NOMO-1 (cell line): ENCODE measurements around the gene TNFSF9.
"Not testable (repeated sequence)": the region's sequence is repeated elsewhere in the genome, so short reads cannot be mapped to it uniquely, and the experiment has no call there.

Experiments used
- DNase-seq, 2 experiments: peaks; one replicate each; lab custom pipeline; 2025; ENCODE audit not compliant: unreplicated experiment in 2 of 2; lab: John Stamatoyannopoulos, UW

TNFSF9 gene

DNA sequence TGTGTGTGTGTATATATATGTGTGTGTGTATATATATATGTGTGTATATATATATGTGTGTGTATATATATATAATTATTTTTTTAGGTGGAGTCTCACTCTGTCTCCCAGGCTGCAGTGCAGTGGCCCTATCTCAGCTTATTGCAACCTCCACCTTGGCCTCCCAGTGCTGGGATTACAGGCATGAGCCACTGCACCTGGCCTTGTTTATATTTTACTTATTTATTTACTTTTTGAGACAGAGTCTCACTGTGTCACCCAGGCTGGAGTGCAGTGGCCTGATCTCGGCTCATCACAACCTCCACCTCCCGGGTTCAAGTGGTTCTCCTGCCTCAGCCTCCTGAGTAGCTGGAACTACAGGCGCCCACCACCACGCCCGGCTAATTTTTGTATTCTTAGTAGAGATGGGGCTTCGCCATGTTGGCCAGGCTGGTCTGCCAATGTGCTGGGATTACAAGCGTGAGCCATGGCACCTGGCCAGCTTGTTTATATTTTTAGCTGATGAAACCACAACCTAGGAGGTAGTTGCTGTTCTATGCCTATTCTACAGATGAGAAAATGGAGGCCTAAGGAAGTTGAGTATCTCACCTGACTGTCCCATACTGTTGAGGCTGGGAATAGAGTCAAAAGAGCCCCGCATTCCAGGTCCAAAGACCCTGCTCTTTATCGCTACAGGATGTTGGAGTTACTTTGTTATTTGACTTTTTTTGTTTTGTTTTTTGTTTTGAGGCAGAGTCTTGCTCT lies 22.6 kb upstream of the TNFSF9 start:
- not testable (repeated sequence) for DNase-seq

DNA sequence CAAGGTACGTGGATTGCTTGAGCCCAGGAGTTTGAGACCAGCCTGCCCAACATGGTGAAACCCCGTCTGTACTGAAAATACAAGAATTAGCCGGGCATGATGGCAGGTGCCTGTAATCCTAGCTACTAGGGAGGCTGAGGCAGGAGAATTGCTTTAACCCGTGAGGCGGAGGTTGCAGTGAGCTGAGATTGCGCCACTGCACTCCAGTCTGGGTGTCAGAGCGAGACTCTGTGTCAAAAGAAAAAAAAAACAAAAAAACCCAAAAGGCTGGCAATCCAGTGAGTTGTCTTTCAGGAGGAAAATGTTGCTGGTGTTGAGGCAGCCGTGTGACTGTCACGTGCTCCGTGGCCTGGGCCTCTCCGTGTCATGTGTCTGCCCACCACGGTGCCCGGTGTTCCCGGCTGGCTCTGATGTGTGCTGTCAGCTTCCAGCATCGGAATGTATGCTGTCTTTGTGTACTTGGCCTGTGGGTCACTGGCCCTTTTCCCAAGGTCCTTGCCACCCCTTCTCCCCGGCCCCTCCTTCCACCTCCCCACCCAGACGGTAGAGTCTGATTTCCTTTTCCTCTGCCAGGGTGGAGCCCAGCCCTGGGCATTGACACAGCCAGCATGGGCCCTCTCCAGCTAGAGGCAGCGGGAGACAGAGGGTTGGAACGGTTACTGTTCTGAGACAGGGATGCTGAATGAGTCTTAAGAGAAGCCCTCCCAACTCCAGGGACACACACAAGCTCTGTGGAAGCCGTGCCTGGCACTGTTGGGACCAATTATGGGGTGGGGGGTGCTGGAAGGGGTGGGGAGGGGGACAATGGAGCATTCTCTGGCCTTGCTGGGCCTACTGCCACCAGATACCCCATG lies 21.5 kb upstream of the TNFSF9 start:
- DNase-seq, result no peak

DNA sequence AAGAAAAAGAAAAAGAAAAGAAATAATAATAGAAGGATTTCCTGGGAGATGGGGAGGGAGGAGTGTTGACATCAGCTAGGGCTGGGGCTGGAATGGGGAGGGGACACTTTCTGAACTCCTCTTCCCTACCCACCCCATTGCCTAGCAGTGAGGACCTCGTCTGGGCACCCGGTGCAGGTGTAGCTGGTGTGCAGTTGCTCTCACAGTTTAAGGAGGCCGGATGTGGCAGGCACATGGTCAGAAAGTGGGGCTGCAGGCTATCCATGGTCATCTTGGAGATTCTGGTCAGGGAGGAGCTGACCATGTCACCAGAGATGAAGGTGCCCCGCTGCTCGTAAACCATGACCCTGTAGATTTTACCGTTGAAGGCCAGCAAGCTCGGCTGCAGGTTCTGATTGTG lies 20.2 kb upstream of the TNFSF9 start:
- no peak for DNase-seq

DNA sequence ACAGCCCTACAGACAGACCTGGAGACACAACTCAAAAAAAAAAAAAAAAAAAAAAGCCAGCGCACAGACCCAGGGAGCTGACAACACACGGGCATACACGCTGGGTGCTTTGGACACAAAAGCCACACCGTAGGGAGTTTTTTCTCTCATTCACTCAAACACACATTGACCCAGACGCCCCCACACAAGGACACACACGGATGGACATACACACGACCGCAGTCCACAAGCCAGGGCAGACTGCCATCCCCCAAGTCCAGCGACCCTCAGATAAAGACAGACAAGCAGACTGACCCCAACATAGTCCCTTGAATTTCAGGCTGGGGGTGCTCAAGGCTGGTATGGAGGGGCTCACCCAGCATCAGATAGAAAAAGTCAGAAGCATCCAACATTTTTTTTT lies 16.7 kb upstream of the TNFSF9 start:
- no peak for DNase-seq

DNA sequence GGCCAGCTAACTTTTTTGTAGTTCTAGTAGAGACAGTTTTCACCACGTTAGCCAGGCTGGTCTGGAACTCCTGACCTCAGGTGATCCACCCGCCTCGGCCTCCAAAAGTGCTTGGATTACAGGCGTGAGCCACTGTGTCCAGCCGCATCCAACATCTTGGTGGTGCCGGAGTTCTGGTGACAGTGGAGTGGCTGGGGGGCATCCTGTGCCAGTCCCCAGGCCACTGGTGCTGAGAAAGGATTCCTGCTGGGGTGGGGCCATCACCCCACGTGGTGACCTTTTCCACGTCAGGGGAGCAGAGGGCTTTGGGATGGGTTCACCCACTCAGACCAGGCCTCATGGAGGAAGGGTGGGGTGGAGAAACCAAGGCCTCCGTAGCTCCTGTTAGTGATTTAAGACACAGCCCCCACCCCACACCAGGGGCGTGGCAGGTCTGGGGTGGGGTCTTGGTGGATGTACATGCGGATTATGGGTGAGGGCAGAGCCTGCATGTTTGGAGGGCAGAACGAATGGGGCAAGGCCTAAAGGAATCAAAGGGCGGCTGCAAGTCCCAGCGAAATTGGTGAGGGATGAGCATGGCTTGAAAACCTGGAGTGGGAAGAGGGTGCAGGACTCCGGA lies 15.8 kb upstream of the TNFSF9 start:
- no peak for DNase-seq

DNA sequence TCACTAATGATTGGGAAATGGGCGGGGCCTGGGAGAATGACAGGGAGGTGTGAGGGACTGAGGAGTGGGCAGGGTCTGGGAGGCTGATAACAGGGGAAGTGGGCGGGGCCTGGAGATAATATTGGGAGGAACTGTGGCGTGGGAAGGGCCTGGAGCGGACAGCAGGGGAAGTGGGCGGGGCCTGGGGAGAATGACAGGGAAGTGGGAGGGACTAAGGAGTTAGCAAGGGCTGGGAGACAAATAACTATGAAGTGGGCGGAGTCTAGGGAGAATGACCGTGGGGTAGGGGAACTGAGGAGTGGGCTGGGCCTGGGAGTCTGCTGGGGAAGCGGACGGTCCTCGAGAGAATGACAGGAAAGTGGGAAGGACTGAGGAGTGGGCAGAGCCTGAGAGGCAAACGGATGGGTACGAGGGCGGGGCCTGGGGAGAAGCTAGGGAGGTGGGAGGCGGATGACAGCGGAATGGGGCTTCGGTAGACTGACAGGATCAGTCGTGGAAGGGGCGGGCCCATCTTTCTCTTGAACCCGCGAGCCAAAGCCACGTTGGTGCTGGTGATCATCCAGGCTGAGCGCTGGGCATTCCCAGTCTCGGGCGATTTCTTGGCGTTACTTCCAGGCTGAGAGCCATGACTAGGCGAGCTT lies 14.7 kb upstream of the TNFSF9 start:
- peak; percentile 88 to 99 for DNase-seq

DNA sequence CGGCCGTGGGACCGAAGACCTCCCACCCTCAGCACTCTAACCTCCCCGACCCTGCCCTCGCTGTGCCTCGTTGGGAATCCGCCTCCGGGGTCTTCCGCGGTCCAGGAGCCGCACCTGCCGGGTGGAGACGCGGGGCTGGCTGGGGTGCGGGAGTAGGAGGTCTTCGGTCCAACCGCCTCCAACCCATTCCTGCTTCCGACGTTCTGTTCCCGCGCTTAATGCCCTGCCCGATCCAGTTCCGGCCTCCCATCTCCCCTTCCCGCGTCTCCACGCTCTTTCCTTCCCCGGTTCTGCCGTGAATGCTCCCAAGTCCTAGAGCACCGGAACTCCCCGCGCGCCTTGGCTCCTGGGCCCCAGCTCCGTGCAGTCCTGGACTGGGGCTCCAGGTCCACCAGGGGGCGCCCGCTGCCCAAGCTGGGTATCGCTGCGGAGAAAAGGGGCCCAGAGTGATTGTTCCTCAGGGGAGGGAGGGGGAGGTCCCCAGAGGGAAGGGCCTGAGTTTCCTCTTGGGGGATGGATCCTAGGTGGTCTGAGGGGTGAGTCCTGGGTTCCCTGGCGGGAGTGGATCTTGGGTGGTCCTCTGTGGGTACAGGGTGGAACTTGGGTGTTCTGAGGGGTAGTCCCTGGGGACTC lies 14.1 kb upstream of the TNFSF9 start:
- peak; percentile 82 to 84 for DNase-seq

DNA sequence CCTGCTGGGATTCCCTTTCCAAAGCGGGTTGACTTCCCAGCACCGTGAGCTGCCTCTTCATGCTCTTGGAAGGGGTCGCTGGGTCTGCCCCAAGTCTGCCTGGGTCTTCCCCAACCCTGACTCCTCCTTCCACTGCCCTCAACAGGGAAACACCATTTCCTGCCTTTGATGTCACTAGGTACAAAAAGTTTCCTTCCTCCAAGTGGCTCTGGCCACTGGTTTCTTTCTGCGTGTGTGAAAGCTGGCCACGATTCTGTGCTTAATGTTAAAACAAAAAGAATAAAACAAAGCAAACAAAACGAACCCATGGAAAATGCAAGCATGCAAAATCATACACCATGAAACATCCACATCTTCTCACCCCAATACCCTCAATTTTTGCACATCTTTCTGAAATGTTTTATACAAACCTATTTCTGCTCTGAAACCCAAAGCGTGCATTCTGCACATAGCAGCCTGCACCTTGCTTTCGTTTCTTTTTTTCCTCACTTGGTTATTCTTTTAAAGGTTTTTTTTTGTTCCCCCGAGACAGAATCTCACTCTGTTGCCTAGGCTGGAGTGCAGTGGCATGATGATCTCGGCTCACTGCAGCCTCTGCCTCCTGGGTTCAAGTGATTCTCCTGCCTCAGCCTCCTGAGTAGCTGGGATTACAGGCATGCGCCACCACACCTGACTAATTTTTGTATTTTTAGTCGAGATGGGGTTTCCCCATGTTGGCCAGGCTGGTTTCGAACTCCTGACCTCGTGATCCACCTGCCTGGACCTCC lies 12.5 kb upstream of the TNFSF9 start:
- DNase-seq, result peak; percentile 37 to 64

DNA sequence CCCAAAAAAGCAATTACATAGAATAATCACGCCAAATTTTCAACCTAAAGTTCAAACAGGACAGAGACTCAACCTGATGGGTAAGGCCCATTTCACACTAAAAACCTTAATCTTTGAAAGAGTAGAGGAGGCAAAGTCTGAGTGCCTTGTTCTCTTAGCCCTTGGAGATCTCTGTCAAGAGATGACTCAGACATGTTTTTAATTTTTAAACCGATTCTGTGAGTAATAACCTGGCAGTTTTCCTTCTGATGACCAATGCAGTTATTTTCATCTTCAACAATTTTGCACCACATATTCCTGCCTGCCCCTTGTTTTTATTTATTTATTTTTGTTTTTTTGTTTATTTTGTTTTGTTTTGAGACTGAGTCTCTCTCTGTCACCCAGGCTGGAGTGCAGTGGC lies 11.5 kb upstream of the TNFSF9 start:
- peak in 1 of 2 experiments; percentile 9 for DNase-seq

DNA sequence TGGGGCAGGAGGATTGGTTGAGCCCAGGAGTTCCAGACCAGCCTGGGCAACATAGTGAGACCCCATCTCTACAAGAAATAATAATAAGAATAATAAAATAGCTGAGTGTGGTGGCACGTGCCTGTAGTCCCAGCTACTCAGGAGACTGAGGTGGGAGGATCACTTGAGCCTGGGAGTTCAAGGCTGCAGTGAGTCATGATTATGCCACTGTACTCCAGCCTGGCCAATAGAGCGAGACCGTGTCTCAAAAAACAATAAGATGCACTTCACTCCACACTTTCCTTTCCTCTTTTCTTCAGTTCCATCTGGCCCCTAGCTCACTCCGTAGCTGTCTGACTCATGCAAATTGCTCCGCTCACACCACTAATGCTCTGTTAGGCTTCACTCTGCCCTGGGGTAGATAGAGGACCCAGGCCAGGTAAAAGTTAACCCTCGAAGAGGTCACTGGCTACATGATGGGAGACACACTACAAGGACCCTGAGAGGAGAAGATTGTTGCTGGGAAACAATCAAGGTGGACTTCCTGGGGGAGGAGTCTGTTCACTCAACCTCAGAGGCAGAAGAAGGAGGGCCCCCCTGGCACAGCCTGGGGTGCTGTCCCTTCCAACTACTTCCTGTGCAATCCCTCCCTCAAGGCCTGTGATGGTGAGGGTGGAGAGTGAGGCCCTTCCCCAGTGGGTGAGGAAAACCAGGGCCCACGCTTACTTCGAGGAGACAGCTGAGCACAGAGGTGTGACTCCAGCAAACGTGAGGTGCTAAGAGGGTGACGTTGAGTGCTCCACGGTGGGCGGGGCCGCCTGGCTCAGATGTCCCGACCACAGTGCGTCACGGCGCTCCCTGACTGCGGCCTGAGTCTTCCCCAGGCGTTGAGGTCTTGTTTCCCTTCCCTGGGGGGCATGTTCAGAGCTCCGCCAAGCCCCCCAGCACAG lies 8.8 kb upstream of the TNFSF9 start:
- DNase-seq, result peak; percentile 89 to 97

DNA sequence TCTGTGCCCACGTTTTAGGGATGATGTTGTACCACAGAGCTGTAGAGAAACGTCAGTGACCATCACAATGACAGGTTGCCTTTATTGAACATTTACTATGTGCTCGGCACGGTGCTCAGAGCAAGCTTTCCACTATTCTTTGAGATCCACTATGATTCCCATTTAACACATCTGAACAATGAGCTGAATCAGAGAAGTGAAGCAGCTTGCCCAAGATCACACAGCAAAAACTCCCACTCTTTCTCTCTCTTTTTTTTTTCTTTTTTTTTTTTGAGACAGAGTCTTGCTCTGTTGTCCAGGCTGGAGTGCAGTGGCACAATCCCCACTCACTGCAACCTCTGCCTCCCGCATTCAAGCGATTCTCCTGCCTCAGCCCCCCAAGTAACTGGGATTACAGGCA lies 8.1 kb upstream of the TNFSF9 start:
- DNase-seq, result no peak

DNA sequence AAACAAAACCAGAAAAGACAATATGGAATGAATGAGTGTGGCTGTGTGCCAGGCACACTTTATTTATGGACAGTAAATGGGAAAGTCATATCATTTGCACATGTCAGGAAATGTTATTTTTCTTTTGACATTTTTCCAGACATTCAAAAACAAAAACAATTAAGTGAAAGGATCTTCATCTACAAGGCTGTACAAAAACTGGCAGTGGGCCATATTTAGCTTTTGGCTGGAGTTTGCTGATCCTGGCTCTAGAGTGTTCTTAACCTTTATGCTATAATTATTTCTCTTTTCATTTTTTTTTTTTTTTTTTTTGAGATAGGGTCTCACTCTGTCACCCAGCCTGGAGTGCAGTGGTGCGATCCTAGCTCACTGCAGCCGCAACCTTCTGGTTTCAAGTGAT lies 6.5 kb upstream of the TNFSF9 start:
- DNase-seq, result no peak

DNA sequence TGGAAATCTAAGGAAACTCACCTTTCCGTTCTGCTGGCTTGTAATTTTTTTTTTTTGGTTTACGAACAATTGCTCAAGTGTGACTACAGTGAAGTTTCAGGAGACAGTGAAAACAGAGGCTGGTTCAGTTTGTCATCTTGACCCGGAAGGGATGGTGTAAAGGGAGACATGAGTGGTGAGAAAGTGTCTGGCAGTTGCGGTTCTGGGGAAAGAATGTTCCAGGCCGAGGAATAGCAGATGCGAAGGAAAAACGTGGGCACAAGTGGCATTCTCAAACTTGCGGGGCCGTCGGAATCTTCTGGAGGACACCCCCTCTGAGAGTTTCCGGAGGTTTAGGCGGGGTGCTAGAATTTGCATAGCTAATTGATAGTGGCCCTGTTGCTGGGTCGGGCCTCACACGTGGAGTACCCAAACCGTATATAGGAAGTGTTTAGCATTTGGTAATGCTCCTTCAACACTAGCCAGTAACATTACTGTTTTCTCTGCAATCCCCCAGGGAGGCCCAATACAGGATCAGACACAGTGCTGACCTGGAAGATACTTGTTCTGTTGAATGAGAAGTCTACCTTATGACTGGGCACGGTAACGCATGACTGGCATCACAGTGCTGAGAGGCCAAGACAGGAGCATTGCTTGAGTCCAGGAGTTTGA lies 2.8 kb upstream of the TNFSF9 start:
- DNase-seq, result peak; percentile 85 to 86

DNA sequence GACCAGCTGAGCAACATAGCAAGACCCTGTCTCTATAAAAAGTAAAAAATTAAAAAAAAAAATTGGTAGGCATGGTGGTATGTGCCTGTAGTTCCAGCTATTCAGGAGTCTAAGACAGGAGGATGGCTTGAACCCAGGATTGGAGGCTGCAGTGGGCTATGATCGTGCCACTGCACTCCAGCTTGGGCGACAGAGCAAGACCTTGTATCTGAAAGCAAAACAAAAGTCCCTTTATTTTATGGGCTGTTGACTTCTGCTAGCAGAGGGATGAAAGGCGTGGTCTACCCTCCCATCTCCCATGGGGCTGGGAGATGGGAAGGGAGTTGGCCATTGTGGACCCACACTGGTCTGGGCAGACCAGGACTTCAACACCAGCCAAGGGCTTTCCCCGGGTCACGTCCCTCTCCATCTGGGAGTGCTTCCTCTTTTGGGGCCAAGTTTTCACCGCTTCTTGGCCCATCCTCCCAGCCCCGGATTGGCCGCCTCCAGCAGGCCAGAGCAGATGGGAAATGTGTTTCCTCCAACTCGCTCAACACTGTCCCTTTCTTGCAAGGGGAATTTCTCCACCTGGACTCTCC lies 2.2 kb upstream of the TNFSF9 start:
- DNase-seq, result peak; percentile 82 to 87

DNA sequence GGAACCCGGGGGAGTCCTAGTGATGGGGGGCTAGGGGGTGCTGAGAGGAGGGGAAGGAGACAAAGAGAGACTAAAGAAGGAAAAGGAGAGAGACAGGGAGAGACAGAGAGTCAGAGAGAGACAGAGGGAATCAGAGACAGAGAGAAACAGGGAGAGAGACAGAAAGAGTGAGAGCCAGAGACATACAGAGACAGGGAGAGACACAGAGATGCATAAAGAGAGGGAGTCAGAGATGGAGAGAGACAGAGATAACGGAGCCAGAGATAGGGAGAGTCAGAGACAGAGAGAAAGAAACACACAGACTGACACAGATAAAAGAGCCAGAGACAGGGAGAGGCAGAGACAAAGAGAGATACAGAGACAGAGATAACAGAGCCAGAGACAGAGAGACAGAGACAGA lies 1.5 kb upstream of the TNFSF9 start:
- DNase-seq, result no peak

DNA sequence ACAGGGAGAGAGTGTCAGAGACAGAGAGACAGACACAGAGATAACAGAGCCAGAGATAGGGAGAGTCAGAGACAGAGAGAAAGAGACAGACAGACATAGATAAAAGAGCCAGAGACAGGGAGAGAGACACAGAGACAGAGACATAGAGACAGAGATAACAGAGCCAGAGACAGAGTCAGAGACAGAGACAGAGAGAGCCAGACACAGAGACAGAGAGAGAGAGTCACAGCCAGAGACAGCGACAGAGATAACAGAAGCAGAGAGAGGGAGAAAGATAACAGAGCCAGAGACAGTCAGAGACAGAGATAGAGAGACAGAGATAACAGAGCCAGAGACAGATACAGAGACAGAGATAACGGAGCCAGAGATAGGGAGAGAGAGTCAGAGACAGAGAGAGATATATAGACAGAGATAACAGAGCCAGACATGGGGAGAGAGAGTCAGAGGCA lies 865 bp upstream of the TNFSF9 start:
- no peak for DNase-seq

DNA sequence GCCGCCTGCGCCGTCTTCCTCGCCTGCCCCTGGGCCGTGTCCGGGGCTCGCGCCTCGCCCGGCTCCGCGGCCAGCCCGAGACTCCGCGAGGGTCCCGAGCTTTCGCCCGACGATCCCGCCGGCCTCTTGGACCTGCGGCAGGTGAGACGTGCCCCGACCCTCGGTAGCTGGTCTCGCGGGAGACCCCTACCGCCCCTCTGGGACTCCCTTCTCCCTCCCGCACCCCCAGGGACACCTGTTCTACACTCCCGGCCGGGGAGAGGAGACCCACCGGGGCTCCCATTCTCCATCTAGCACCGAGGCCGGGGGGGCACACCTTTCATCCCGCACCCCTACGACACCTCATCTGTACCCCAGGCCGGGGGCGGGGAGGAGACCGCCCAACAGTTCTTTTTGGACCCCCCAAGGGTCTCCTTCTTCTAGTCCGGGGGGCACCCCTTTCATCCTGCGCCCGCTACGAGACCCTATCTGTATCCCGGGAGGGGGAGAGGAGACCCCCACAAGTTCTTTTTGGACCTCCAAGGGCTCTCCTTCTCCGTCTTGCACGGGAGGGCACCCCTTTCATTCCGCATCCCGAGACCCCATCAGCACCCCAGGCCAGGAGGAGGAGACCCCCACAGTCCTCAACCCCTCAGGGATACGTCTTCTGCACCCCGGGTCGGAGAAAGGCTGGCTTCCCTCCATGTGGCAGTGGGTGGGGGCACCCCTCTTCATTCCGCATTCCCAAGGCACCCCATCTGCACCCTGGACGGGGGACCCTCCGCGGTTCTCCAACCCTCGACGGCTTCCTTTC lies 533 bp downstream of the TNFSF9 start:
- DNase-seq, result no peak
